DOHH2 (cell line): ENCODE data around the gene GASK1B.

Experiments used
- H3F3A ChIP-seq: fragments of 200-600 bp; sonication (generic), shearing (Covaris generic); 2 replicates; pipeline ENCODE4 v1.6.0; 2016; ENCODE audit warnings: antibody characterized with exemption, mild to moderate bottlenecking; ENCODE audit not compliant: control insufficient read depth, insufficient read depth
- H3K27ac ChIP-seq: fragments of 200-600 bp; sonication (generic); 2 replicates; pipeline ENCODE4 v1.5.1; 2014; ENCODE audit warnings: low read depth, mild to moderate bottlenecking, low read length, moderate library complexity
- H3K27me3 ChIP-seq: fragments of 200-600 bp; sonication (generic); 2 replicates; pipeline ENCODE4 v1.6.1; 2014; ENCODE audit warnings: mild to moderate bottlenecking, low read length, mixed read lengths; ENCODE audit not compliant: control insufficient read depth
- H3K36me3 ChIP-seq: fragments of 200-600 bp; sonication (generic); 2 replicates; pipeline ENCODE4 v1.6.1; 2014; ENCODE audit warnings: mild to moderate bottlenecking, low read length, moderate library complexity, mixed read lengths; ENCODE audit not compliant: control insufficient read depth
- H3K4me1 ChIP-seq: fragments of 200-600 bp; sonication (generic); 2 replicates; pipeline ENCODE4 v1.6.1; 2014; ENCODE audit warnings: mild to moderate bottlenecking, low read length, mixed read lengths; ENCODE audit not compliant: control insufficient read depth
- H3K4me2 ChIP-seq: fragments of 200-600 bp; sonication (generic); 2 replicates; pipeline ENCODE4 v1.6.0; 2014; ENCODE audit warnings: mild to moderate bottlenecking, low read length, moderate library complexity
- H3K4me3 ChIP-seq: fragments of 200-600 bp; sonication (generic); 2 replicates; pipeline ENCODE4 v1.5.1; 2014; ENCODE audit warnings: mild to moderate bottlenecking, low read length, mixed read lengths
- H3K79me2 ChIP-seq: fragments of 200-600 bp; sonication (generic); 2 replicates; pipeline ENCODE4 v1.6.1; 2014; ENCODE audit warnings: mild to moderate bottlenecking, low read length, mixed read lengths; ENCODE audit not compliant: control insufficient read depth
- H3K9me2 ChIP-seq: fragments of 200-600 bp; sonication (generic); replicated peaks from 2 replicates; pipeline ENCODE4 v1.6.1; 2014; ENCODE audit warnings: mild to moderate bottlenecking, low read length, mixed read lengths; ENCODE audit not compliant: control insufficient read depth
- H3K9me3 ChIP-seq: fragments of 200-600 bp; sonication (generic); 2 replicates; pipeline ENCODE4 v1.6.1; 2014; ENCODE audit warnings: antibody characterized with exemption, low read length, mixed read lengths; ENCODE audit not compliant: control insufficient read depth, insufficient read depth
- H4K20me1 ChIP-seq: fragments of 200-600 bp; sonication (generic); 2 replicates; pipeline ENCODE4 v1.6.0; 2014; ENCODE audit warnings: low read depth, mild to moderate bottlenecking, antibody characterized with exemption, low read length, moderate library complexity; ENCODE audit not compliant: control insufficient read depth, insufficient read depth
- CTCF ChIP-seq: fragments of 200-600 bp; sonication (generic); IDR thresholded peaks from one replicate; pipeline ENCODE4 v1.5.1; 2014; ENCODE audit warnings: antibody characterized with exemption, mild to moderate bottlenecking, low read depth, low read length; ENCODE audit not compliant: poor library complexity, severe bottlenecking
- EZH2phosphoT487 ChIP-seq: fragments of 200-600 bp; sonication (generic); IDR thresholded peaks from 2 replicates; pipeline ENCODE4 v1.6.1; 2017; ENCODE audit warnings: borderline replicate concordance, mild to moderate bottlenecking, antibody characterized with exemption, low read length, moderate library complexity, mixed read lengths

The GASK1B gene

DNA sequence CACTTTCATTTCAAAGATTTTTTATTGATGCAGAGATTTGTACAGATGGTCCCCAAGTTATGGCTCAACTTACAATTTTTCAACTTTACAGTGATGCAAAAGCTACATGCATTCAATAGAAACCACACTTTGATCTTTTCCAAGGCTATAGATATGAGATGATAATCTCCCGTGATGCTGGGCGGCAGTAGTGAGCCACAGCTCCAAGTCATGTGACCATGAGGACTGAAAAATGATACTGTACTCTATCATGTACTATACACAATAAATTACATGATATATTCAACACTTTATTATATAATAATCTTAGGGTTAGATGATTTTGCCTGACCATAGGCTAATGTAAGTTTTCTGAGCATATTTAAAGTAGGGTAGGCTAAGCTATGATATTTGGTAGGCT, 14.0 kb upstream of the GASK1B start:
- no peaks in the 10 kb centered on the region for H3F3A ChIP-seq
- H3K9me2 ChIP-seq, result no peaks in the 10 kb centered on the region
- H3K9me3 ChIP-seq, result no peaks in the 10 kb centered on the region
- H3K36me3 ChIP-seq, result no peaks in the 10 kb centered on the region
- TF ChIP-seq CTCF, result no peak
- TF ChIP-seq EZH2phosphoT487, result no peak
- no peaks in the 10 kb centered on the region for H3K27me3 ChIP-seq
- H3K79me2 ChIP-seq, result no peaks in the 10 kb centered on the region
- H3K4me3 ChIP-seq, result no peak overlapping the region
- H4K20me1 ChIP-seq, result no peaks in the 10 kb centered on the region
- no peaks in the 10 kb centered on the region for H3K4me1 ChIP-seq
- no peak overlapping the region for H3K27ac ChIP-seq
- no peak overlapping the region for H3K4me2 ChIP-seq

GRCh38 chr4:158182736-158183135, 9.9 kb upstream of the GASK1B start:
- Histone ChIP-seq H3K27ac (no peak overlapping the region), H3K4me2 (no peak overlapping the region), H3K4me1 (no peaks in the 10 kb centered on the region), H3K36me3 (no peaks in the 10 kb centered on the region), H3K79me2 (no peaks in the 10 kb centered on the region), H3F3A (no peaks in the 10 kb centered on the region), H3K9me2 (no peaks in the 10 kb centered on the region), H3K9me3 (no peaks in the 10 kb centered on the region), H3K4me3 (no peak overlapping the region), H4K20me1 (no peaks in the 10 kb centered on the region), H3K27me3 (no peaks in the 10 kb centered on the region)
- no peak for TF ChIP-seq CTCF
- TF ChIP-seq EZH2phosphoT487, result no peak

GRCh38 chr4:158181906-158182305, 9.1 kb upstream of the GASK1B start:
- Histone ChIP-seq H3K4me2 (no peak overlapping the region), H3K27ac (no peak overlapping the region), H3K36me3 (no peaks in the 10 kb centered on the region), H3F3A (no peaks in the 10 kb centered on the region), H3K4me1 (no peaks in the 10 kb centered on the region), H3K9me3 (no peaks in the 10 kb centered on the region), H4K20me1 (no peaks in the 10 kb centered on the region), H3K9me2 (no peaks in the 10 kb centered on the region), H3K79me2 (no peaks in the 10 kb centered on the region), H3K27me3 (no peaks in the 10 kb centered on the region), H3K4me3 (no peak overlapping the region)
- no peak for TF ChIP-seq CTCF
- TF ChIP-seq EZH2phosphoT487, result no peak

- H3K9me3 ChIP-seq, result no peaks in the 10 kb centered on the region
- H3K9me2 ChIP-seq, result no peaks in the 10 kb centered on the region
- H4K20me1 ChIP-seq, result no peaks in the 10 kb centered on the region
- no peak overlapping the region for H3K27ac ChIP-seq
- no peaks in the 10 kb centered on the region for H3K79me2 ChIP-seq
- H3K27me3 ChIP-seq, result peaks cover 2% of the 10 kb centered on the region; the same call in 1 of the 2 replicates
- H3K4me2 ChIP-seq, result no peak overlapping the region
- no peaks in the 10 kb centered on the region for H3F3A ChIP-seq
- H3K36me3 ChIP-seq, result no peaks in the 10 kb centered on the region
- no peak overlapping the region for H3K4me3 ChIP-seq
- H3K4me1 ChIP-seq, result no peaks in the 10 kb centered on the region
- TF ChIP-seq EZH2phosphoT487, result no peak
- TF ChIP-seq CTCF, result no peak
Measured at GRCh38 chr4:158179465-158179864, 6.6 kb upstream of the GASK1B start.
